Loucy (cell line): ENCODE measurements around the gene ANKRD23.
"Not testable (repeated sequence)": the region's sequence is repeated elsewhere in the genome, so short reads cannot be mapped to it uniquely, and the experiment has no call there.

Experiments used
- H2AFZ ChIP-seq: fragments of 200-600 bp; sonication (generic); 2 replicates; pipeline ENCODE4 v1.6.0; 2016; ENCODE audit warnings: antibody characterized with exemption, mild to moderate bottlenecking, low read length, moderate library complexity
- H3F3A ChIP-seq: fragments of 200-600 bp; 2 replicates; pipeline ENCODE4 v1.6.0; 2016; ENCODE audit warnings: antibody characterized with exemption, low read depth, mild to moderate bottlenecking
- H3K27me3 ChIP-seq: fragments of 200-600 bp; sonication (generic); 2 replicates; pipeline ENCODE4 v1.6.1; 2014; ENCODE audit warnings: low read length, mild to moderate bottlenecking; ENCODE audit not compliant: insufficient read depth, poor library complexity, severe bottlenecking
- H3K36me3 ChIP-seq: fragments of 200-600 bp; sonication (generic); 2 replicates; pipeline ENCODE4 v1.6.1; 2016; ENCODE audit warnings: low read length; ENCODE audit not compliant: insufficient read depth
- H3K4me1 ChIP-seq: fragments of 200-600 bp; sonication (generic); 2 replicates; pipeline ENCODE4 v1.5.1; 2014; ENCODE audit warnings: low read length, mild to moderate bottlenecking; ENCODE audit not compliant: insufficient read depth, poor library complexity, severe bottlenecking
- H3K4me2 ChIP-seq: fragments of 200-600 bp; sonication (generic); 2 replicates; pipeline ENCODE4 v1.6.0; 2014; ENCODE audit warnings: antibody characterized with exemption, low read length, low read depth, mild to moderate bottlenecking; ENCODE audit not compliant: poor library complexity, severe bottlenecking
- H3K4me3 ChIP-seq: fragments of 200-600 bp; sonication (generic); 2 replicates; pipeline ENCODE4 v1.5.1; 2014; ENCODE audit warnings: low read length, mild to moderate bottlenecking, mixed read lengths; ENCODE audit not compliant: poor library complexity, severe bottlenecking
- H3K79me2 ChIP-seq: fragments of 200-600 bp; sonication (generic); 2 replicates; pipeline ENCODE4 v1.6.1; 2014; ENCODE audit warnings: low read length; ENCODE audit not compliant: insufficient read depth
- H3K9ac ChIP-seq: fragments of 200-600 bp; sonication (generic); 2 replicates; pipeline ENCODE4 v1.6.0; 2014; ENCODE audit warnings: mild to moderate bottlenecking, low read depth, low read length, moderate library complexity; ENCODE audit not compliant: poor library complexity, severe bottlenecking
- H3K9me2 ChIP-seq: fragments of 200-600 bp; sonication (generic); replicated peaks from 2 replicates; pipeline ENCODE4 v1.6.1; 2016; ENCODE audit warnings: low read depth, low read length, mixed read lengths
- H3K9me3 ChIP-seq: fragments of 200-600 bp; sonication (generic); 2 replicates; pipeline ENCODE4 v1.6.1; 2014; ENCODE audit warnings: mild to moderate bottlenecking, antibody characterized with exemption, low read length, low read depth; ENCODE audit not compliant: insufficient read depth
- H4K20me1 ChIP-seq: fragments of 200-600 bp; sonication (generic); 2 replicates; pipeline ENCODE4 v1.6.0; 2014; ENCODE audit warnings: antibody characterized with exemption, low read length, mild to moderate bottlenecking; ENCODE audit not compliant: insufficient read depth, poor library complexity, severe bottlenecking
- CTCF ChIP-seq: fragments of 200-600 bp; sonication (generic); conservative IDR thresholded peaks from 2 replicates; pipeline ENCODE4 v1.5.1; 2014; ENCODE audit warnings: mild to moderate bottlenecking, antibody characterized with exemption, low read length
- EZH2phosphoT487 ChIP-seq: fragments of 200-600 bp; IDR thresholded peaks from 2 replicates; pipeline ENCODE4 v1.6.1; 2018; ENCODE audit warnings: antibody characterized with exemption, mild to moderate bottlenecking, moderate library complexity, borderline replicate concordance

The ANKRD23 gene

GRCh38 chr2:96864343-96865091 is 20.7 kb upstream of the ANKRD23 start:
- no peaks in the 10 kb centered on the region for H3K9me3 ChIP-seq
- peaks cover 3% of the 10 kb centered on the region for H3K27me3 ChIP-seq
- TF ChIP-seq CTCF (no peak), EZH2phosphoT487 (no peak)
- H3K79me2 ChIP-seq, result peaks cover 52% of the 10 kb centered on the region
- no peak overlapping the region for H3K4me3 ChIP-seq
- H4K20me1 ChIP-seq, result peaks cover 40% of the 10 kb centered on the region
- H3K4me2 ChIP-seq, result no peak overlapping the region
- peaks cover 44% of the 10 kb centered on the region; the same call in 1 of the 2 replicates for H3K36me3 ChIP-seq
- H3K4me1 ChIP-seq, result peaks cover 18% of the 10 kb centered on the region
- H3K9me2 ChIP-seq, result no peaks in the 10 kb centered on the region
- no peaks in the 10 kb centered on the region for H3F3A ChIP-seq
- no peak overlapping the region for H3K9ac ChIP-seq
- no peak overlapping the region for H2AFZ ChIP-seq

GRCh38 chr2:96863575-96864342 is 19.9 kb upstream of the ANKRD23 start:
- Histone ChIP-seq H3K4me1 (peaks cover 18% of the 10 kb centered on the region), H3K27me3 (peaks cover 2% of the 10 kb centered on the region), H3F3A (no peaks in the 10 kb centered on the region), H3K4me2 (no peak overlapping the region), H4K20me1 (peaks cover 40% of the 10 kb centered on the region), H3K9me2 (no peaks in the 10 kb centered on the region), H3K9me3 (no peaks in the 10 kb centered on the region), H3K4me3 (no peak overlapping the region), H3K36me3 (peaks cover 44% of the 10 kb centered on the region; the same call in 1 of the 2 replicates), H2AFZ (no peak overlapping the region), H3K9ac (no peak overlapping the region), H3K79me2 (peaks cover 47% of the 10 kb centered on the region)
- TF ChIP-seq EZH2phosphoT487 (no peak), CTCF (no peak)

GRCh38 chr2:96863056-96863455 is 19.2 kb upstream of the ANKRD23 start:
- not testable (repeated sequence) for H3K9me3 ChIP-seq, H3K9ac ChIP-seq, H3K4me2 ChIP-seq, H3F3A ChIP-seq, H2AFZ ChIP-seq, H3K9me2 ChIP-seq, H3K27me3 ChIP-seq, H3K4me3 ChIP-seq
- peaks cover 39% of the 10 kb centered on the region for H4K20me1 ChIP-seq
- peaks cover 17% of the 10 kb centered on the region for H3K4me1 ChIP-seq
- peaks cover 44% of the 10 kb centered on the region; the same call in 1 of the 2 replicates for H3K36me3 ChIP-seq
- H3K79me2 ChIP-seq, result peaks cover 40% of the 10 kb centered on the region
